ENCODE data around the gene ICAM2.
A peak's percentile ranks its signal among the peaks of the same experiment; 100 is the strongest.
"Not testable (repeated sequence)": the region's sequence is repeated elsewhere in the genome, so short reads cannot be mapped to it uniquely, and the experiment has no call there.

The ICAM2 gene

GRCh38 chr17:64009571-64010402 lies 10.6 kb downstream of the ICAM2 start:
- DNase-seq (ENCODE audit: low read depth, low spot score): no peak

DNA sequence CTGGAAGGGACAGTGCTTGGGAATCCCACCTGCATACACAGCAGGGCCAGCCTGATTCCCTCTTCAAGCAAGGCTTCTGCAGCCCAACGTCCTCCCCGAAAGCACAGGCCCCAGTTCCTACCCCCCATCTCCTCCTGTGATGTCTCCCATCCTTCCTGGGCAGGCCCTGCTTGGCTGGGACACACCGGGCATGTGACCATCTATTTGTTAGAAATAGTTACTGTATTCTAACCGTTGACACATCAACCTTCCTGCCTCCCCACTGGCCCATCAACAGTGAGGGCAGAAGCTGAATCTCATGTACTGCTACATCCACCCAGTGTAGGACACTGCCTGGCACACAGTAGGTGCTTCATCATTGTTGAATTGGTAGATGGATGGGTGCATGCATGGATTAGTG lies 11.6 kb downstream of the ICAM2 start:
- no peak for DNase-seq (ENCODE audit: low read depth, low spot score)

DNA sequence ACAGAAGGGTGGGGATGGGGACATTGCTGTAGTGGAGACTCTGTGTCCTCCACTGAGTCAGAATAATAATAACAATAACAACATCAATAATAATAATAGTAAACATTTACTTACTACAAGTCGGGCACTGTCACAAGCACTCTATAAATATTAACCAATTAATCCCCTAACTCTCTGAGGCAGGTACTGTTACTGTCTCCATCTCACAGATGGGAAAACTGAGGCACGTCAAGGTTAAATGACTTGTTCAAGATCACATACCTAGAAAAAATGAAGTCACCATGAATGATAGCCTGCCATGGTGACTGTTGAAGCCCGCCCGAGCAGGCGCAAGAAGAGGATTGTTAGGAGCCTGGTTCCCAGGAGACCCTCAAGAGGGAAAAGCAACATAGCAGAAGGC lies 12.1 kb downstream of the ICAM2 start:
- DNase-seq (ENCODE audit: low read depth, low spot score): no peak

DNA sequence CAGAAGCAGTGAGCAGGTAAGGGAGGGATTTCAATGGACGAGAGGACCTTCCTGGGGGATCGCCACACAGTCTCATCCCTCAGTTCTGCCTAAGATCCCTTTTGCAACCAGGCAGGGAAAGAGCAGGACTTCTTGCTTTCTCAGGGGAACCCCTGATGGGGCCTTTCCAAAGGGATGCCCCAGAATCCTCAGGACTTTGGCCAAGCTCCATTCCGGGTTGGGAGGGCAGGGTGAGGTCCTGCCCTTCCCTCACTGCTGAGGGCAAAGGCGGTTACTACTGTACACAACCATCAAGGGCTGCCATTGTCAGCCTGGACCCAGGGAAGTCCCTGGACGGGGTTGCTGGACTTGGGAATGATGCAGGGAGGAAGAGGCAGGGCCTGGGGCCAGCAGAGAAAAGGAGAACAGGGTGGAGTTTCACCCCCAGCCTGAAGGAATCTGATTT lies 12.6 kb downstream of the ICAM2 start:
- no peak for DNase-seq (ENCODE audit: low read depth, low spot score)

- not testable (repeated sequence) for DNase-seq (ENCODE audit: low read depth, low spot score)
Observed at GRCh38 chr17:64007089-64007837, 13.2 kb downstream of the ICAM2 start.

DNA sequence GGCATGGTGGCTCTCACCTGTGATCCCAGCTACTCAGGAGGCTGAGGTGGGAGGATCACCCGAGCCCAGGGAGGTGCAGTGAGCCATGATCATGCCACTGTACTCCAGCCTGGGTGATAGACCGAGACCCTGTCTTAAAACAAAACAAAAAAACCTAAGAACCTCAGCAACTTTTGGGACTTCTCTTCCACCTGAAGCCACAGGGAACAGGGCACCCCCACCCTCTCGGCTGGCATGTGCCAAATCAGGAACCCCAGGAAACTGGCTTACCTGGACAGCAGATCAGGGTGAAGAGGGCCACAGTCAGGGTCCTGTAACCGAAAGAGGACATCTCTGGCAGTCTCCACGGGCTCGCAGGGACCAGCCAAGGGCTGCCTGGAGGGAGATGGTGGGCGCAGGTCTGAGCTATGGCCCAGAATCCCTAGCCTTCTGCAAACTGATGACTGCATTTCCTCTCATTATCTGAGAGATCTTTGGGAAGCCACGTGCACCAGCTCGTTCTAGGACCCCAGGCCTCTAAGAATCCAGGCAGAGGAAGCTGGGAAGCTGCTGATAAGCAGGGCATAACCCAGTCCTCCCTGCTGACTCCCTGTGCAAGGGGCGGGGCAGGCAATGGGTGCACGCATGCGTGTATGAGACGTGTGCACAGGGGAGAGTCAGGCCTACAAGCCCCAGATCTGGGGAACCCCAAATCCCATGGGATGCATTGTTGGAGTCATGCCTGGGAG lies 13.9 kb downstream of the ICAM2 start:
- no peak for DNase-seq (ENCODE audit: low read depth, low spot score)

DNA sequence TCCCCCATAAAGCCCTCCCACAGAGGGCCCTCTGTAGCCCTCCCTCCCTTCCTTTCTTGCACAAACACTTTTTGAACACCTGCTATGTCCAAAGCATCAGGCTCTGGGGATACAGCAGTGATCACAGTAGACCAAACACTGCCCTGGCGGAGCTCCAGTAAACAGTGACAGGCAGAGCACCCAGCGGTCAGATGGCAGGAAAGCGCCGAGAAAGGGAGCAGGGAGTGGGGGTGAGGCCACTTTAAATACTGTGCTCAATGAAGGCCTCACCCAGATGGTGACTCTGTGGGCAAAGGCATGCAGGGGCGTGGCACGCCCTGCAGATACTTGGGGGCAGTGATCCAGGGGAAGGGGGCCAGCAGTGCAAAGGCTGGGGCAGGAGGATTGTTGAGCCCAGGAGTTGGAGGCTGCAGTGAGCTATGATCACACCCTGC lies 14.7 kb downstream of the ICAM2 start:
- no peak for DNase-seq (ENCODE audit: low read depth, low spot score)

DNA sequence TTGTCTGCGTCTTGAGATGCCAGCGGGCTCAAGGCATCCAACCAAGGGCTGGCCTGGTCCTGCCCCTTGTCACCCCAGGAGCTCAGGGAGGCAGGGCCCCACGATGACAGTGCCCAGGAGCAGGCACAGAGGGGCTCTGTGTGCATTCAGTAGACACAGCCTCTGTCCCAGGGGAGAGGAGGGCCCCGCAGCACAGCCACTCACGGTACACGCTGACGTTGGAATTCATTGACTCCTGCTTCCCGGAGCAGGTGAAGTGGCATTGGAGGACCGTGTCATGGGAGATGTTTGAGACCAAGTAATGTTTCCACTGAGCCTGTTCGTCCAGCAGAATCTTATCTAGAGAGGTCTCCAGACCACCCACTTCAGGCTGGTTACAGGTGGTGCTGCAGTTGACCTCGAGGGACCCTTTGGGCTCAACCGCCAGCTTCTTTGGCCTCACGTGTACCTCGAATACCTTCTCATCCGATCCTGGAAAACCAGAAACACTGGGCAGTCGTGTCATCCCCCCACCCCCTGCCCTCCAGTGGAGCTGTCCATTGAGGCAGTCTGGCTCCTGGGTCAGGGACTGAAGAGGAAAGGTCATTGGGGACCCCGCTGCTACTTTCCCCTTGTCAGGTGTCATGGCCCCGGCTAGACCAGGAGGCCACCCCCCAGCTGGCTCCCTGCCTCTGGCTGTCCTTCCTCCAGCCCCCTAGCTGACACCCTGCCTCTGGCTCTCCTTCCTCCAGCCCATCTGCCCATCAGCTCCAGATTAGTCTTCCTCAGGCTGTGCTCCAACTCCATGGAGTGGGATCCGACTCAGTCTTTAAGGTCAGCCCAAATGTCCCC lies 15.3 kb downstream of the ICAM2 start:
- DNase-seq (ENCODE audit: low read depth, low spot score): no peak

- no peak for DNase-seq (ENCODE audit: low read depth, low spot score)
Observed at GRCh38 chr17:64004218-64004770, 16.1 kb downstream of the ICAM2 start.

GRCh38 chr17:64003526-64004121 lies 16.8 kb downstream of the ICAM2 start:
- DNase-seq (ENCODE audit: low read depth, low spot score): no peak

DNA sequence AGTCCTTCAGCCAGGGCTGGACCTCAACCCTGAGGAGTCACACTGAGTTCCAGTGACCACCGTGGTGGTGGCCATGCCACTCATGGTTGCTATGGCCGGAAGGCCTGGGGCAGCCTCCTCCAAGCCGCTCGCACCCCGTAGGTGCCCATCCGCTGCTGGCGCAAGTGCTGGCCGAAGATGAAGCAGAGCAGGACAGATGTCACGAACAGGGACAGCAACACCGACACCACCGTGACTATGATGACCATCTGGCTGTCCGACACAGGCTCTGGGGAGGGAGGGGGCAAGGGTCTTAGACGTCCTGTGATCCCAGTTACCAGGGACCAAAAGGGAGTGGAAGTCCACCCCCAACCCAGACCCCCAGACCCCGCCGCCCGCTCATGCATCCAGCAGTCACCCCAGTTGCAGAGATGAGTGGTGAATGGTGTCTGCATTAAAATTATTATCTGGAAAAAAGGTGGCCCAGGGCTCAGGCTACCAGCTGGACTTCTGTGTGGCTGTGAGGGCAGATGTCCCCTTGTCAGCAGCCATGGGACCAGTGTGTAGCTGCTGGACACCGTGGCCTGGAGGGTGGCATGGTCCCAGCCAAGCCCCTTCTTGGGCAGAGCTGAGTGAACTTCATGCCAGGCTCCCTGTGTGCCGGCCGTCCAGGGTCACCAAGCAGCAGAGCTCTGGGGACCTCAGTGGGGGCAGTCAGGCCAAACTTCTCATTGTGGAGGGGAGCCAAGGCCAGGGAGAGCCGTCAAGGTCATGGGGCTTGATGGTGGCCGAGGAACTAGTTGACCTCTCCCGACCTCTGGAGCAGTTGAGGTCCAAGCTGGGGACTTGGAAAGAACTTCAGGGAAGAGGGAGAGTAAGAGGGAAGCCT lies 17.5 kb downstream of the ICAM2 start:
- DNase-seq (ENCODE audit: low read depth, low spot score): no peak

- DNase-seq (ENCODE audit: low read depth, low spot score): no peak
Observed at GRCh38 chr17:64001763-64002529, 18.5 kb downstream of the ICAM2 start.

DNA sequence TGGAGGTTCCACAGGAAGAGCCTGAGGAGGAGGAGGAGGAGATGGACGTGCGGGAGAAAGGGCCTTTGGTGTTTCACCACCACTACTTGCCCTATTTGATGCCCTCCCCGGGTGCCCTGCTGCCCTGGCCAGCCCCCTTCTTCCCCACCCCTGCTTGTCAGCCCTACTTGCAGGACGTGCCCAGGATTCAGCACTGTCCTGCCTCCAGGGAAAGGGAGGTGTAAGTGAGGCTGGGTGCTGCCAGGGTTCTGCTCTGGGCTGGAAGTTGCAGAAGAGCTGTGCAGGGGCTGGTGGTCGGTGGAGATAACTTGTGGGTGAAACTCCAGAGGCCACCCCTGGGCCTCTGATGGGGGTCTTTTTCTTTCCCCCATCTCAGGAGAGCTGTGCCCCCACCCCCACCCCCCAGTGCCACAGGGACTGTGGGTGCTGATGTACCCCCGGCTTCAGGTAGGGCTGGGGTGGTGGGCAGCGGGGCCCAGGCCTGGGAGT lies 19.3 kb downstream of the ICAM2 start:
- DNase-seq (ENCODE audit: low read depth, low spot score): no peak

GRCh38 chr17:63999680-64000531 lies 20.5 kb downstream of the ICAM2 start:
- no peak for DNase-seq (ENCODE audit: low read depth, low spot score)

DNA sequence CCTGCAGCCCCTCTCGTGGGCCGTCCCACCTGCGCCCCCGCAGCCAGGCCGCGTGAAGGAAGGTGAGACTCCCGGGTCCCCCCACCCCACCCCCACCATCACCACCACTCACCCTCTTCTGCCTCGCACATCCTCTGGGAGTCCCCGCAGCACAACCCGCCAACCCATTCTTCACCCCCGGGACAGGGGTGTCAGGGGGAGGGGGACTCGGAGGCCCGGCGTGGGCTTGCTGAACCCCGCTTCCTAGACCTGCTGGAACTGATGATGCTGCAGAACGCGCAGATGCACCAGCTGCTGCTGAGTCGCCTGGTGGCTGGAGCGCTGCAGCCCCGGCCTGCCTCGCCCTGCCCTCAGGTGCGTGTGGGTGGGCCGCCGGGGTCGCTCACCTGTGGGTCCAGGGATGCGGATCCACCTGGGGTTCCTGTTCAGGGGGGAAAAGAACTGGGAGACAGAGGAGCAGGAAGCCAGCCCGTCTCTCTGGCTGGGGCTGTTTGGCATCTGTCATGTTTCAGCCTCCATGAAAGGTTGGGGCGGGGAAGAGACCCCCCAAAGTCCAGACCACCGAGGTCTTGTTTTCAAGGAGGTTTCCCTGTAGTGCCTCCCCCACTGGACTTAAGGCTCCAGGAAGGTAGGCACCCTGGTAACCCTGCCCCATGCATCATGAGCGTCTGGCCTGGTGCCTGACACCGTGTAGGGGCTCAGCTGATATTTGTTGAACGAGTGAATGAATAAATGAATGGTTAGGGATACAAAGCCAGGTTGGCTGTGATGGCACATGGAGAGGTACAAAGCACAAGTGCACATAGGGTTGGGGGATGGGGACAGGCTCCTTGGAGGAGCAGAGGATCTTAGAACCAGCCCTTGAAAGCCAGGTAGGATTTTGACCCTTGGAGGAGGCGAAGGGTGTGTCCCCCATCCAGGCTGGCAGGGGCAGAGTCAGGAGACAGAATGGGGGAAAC lies 21.4 kb downstream of the ICAM2 start:
- no peak for DNase-seq (ENCODE audit: low read depth, low spot score)

DNA sequence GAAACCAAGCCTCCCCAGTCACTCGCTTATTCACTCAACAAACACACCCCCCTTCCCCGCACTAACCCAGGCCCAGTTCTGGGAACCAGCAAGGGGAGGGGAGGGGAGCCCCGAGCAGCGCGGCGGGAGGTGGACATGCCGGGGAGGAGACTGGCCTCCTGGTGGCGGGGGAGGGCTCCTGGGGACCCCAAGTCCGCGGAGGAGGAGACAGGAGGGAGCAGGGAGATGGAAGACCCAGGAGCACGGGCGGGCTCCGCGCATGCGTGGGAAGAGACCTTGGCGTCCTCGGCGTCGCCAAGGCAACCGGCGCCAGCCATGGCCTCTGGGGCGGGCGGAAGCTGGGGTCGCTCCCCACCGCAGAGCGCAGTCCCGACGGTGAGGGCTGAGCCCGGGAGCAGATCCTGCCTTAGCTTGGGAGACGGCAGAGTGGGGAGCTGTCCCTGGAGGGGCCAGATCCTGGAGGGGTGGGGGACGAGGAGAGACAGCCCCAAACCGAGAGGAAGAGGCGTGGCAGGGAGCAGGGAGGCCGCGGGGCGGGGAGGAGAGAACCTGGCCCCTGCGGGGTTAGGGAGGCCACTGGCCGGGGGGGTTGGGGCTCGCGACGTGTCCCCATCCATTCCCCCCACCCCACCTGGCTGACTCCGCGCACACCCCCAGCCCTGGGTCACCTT lies 22.2 kb downstream of the ICAM2 start, which contains the start of gene PRR29:
Gene PRR29 (plus strand): TSS at position 302 of the 671 bp plus-strand sequence. CDS start 14 bp downstream, at position 316.
- peak; percentile 24 for DNase-seq (ENCODE audit: low read depth, low spot score)
